ENCODE measurements around the gene NFIA. TPM values are rescaled to one million over a fixed set of nuclear protein-coding genes. Genes with fewer than 3 reads are reported as not detected.

NFIA gene
- total and polyA plus RNA-seq, 12 donors, result 15.6 to 109 (median 66.3) TPM

- H3K27me3 ChIP-seq, result no peaks in the 10 kb centered on the region
- H3K4me1 ChIP-seq (replicated peaks in 1 of 2), result no peaks in the 10 kb centered on the region
- TF ChIP-seq, protein P1, sequence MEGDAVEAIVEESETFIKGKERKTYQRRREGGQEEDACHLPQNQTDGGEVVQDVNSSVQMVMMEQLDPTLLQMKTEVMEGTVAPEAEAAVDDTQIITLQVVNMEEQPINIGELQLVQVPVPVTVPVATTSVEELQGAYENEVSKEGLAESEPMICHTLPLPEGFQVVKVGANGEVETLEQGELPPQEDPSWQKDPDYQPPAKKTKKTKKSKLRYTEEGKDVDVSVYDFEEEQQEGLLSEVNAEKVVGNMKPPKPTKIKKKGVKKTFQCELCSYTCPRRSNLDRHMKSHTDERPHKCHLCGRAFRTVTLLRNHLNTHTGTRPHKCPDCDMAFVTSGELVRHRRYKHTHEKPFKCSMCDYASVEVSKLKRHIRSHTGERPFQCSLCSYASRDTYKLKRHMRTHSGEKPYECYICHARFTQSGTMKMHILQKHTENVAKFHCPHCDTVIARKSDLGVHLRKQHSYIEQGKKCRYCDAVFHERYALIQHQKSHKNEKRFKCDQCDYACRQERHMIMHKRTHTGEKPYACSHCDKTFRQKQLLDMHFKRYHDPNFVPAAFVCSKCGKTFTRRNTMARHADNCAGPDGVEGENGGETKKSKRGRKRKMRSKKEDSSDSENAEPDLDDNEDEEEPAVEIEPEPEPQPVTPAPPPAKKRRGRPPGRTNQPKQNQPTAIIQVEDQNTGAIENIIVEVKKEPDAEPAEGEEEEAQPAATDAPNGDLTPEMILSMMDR (IDR thresholded peaks at IDR 0.05), result no peak
- DNase-seq, result no peak
- intact Hi-C loops (cut with DNase I), result no loop called here
- H3K36me3 ChIP-seq (replicated peaks in 1 of 2), result no peaks in the 10 kb centered on the region
- H3K9me3 ChIP-seq (replicated peaks in 1 of 3), result no peaks in the 10 kb centered on the region
- no peak overlapping the region for H3K4me3 ChIP-seq
- H3K27ac ChIP-seq, result peak overlapping the region in 2 of 5 donors; percentile 30 to 84
- WGBS, 4 donors, result 62 to 66% (median 63%) methylated on average over 4 of the region's 4 CpGs
Observed at GRCh38 chr1:61491497-61491896, 409.1 kb downstream of the NFIA start.

GRCh38 chr1:61494000-61494399 lies 411.6 kb downstream of the NFIA start:
- no peak for DNase-seq
- H3K27me3 ChIP-seq, result no peaks in the 10 kb centered on the region
- 76 to 93% (median 83%) methylated on average over 3 of the region's 3 CpGs for WGBS, 4 donors
- H3K9me3 ChIP-seq (replicated peaks in 1 of 3), result no peaks in the 10 kb centered on the region
- H3K27ac ChIP-seq, result no peak overlapping the region
- peaks cover 9 to 10% of the 10 kb centered on the region in 2 donors for H3K4me1 ChIP-seq (replicated peaks in 1 of 2)
- no peaks in the 10 kb centered on the region for H3K36me3 ChIP-seq (replicated peaks in 1 of 2)
- no peak for TF ChIP-seq POLR2A (IDR thresholded peaks at IDR 0.05)
- TF ChIP-seq, protein P1 (IDR thresholded peaks at IDR 0.05), result no peak
- no peak overlapping the region for H3K4me3 ChIP-seq
- intact Hi-C loops (cut with DNase I), result no loop called here

DNA sequence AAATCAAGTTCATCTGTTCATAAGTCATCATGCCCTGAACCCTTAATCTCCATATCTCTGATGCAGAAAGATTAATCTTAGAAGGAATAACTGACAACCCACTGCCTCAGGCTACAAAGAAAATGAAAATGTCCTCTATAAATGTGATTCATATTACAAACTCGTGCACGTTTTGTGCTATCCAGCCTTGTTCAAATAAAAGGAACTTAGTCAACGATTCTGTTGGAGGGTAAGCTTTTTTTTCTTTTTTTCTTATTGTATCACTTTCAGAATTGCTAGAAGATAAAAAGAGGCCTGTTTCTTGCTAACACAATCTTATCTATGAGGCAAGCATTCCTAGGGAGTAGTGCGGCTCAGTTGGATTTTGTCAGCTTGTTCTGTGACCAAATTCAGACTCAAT lies 414.1 kb downstream of the NFIA start:
- Histone ChIP-seq H3K27me3 (no peaks in the 10 kb centered on the region), H3K27ac (peak overlapping the region in 2 of 5 donors; percentile 23 to 30), H3K9me3 (replicated peaks in 1 of 3) (no peaks in the 10 kb centered on the region), H3K4me1 (replicated peaks in 1 of 2) (peaks cover 10 to 13% of the 10 kb centered on the region in 2 donors), H3K4me3 (no peak overlapping the region), H3K36me3 (replicated peaks in 1 of 2) (no peaks in the 10 kb centered on the region)
- 61 to 77% (median 72%) methylated on average over 4 of the region's 4 CpGs for WGBS, 4 donors
- TF ChIP-seq POLR2A (IDR thresholded peaks at IDR 0.05), result no peak
- TF ChIP-seq, protein P1 (IDR thresholded peaks at IDR 0.05), result no peak
- DNase-seq, result no peak
- intact Hi-C loops (cut with DNase I), result no loop called here

DNA sequence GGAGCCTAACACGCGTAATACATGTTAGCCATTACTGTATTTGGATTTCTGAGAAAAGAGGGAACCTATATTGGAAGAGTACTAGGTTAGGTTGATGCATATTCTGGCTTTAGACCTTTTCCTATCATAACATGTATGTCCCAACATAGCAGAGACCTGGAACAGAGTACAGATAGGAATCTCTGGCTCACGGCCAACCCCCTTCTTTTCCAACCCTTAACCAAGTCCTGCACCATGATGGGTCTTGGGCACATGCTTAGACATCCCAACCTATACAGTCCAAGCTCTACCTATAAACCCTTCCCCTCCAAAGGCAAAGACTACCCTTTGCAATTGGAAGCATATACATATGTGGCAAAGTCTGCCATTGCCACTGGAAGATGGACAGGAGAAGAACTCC lies 414.7 kb downstream of the NFIA start:
- WGBS, 4 donors, result 88 to 91% (median 89%) methylated on average over 3 of the region's 3 CpGs
- H3K27me3 ChIP-seq, result no peaks in the 10 kb centered on the region
- no peak for DNase-seq

More for the DNA sequence above, 414.7 kb downstream of the NFIA start:
- intact Hi-C loops (cut with DNase I), result no loop called here
- no peak for TF ChIP-seq POLR2A (IDR thresholded peaks at IDR 0.05)
- TF ChIP-seq, protein P1 (IDR thresholded peaks at IDR 0.05), result no peak
- Histone ChIP-seq H3K27ac (peak overlapping the region in 2 of 5 donors; percentile 23 to 30), H3K9me3 (replicated peaks in 1 of 3) (no peaks in the 10 kb centered on the region), H3K36me3 (replicated peaks in 1 of 2) (no peaks in the 10 kb centered on the region), H3K4me3 (no peak overlapping the region), H3K4me1 (replicated peaks in 1 of 2) (peaks cover 10 to 13% of the 10 kb centered on the region in 2 donors)
